PC-9 (cell line): ENCODE results near the gene HOXB9. TPM values are rescaled to one million over a fixed set of nuclear protein-coding genes. Genes with fewer than 3 reads are reported as not detected.

Source experiments
- BruUV-seq: library from RNA; stranded (reverse); fragments of 400-500 nt; replicated peaks from 2 replicates; lab custom pipeline; 2021; lab: Mats Ljungman, UMichigan
- CTCF ChIA-PET: fragments of 300-600 bp; sonication (Branson Sonifier 250); formaldehyde crosslinking; loops from one replicate; lab custom pipeline; 2022; ENCODE audit warnings: antibody characterized with exemption; lab: Charles Lee
- POLR2A ChIA-PET: fragments of 300-600 bp; sonication (Branson Sonifier 250); formaldehyde crosslinking; loops from one replicate; lab custom pipeline; 2022; ENCODE audit warnings: antibody characterized with exemption; ENCODE audit not compliant: unreplicated experiment; lab: Charles Lee
- DNase-seq, 2 experiments: peaks; one replicate each; pipeline versions ENCODE4 v3.0.0 to v3.0.0-alpha.2; 2015 to 2022; ENCODE audit warnings: mixed read lengths in 1 of 2
- H2AFZ ChIP-seq: fragments of 200-600 bp; sonication (generic); 2 replicates; pipeline ENCODE4 v1.8.1; 2017; ENCODE audit warnings: antibody characterized with exemption
- H3F3A ChIP-seq: fragments of 200-600 bp; sonication (generic); 2 replicates; pipeline ENCODE4 v1.8.1; 2017; ENCODE audit warnings: antibody characterized with exemption, mild to moderate bottlenecking, low read depth; ENCODE audit not compliant: insufficient read depth
- H3K27ac ChIP-seq: fragments of 200-600 bp; sonication (generic); 2 replicates; pipeline ENCODE4 v1.6.1; 2016; ENCODE audit warnings: mixed run types
- H3K27me3 ChIP-seq: fragments of 200-600 bp; sonication (generic); 2 replicates; pipeline ENCODE4 v1.6.1; 2016; ENCODE audit warnings: low read depth, mixed run types; ENCODE audit not compliant: insufficient read depth
- H3K36me3 ChIP-seq: fragments of 200-600 bp; sonication (generic); 2 replicates; pipeline ENCODE4 v1.6.1; 2016; ENCODE audit warnings: low read depth, mixed run types
- H3K4me1 ChIP-seq: fragments of 200-600 bp; sonication (generic); replicated peaks from 2 replicates; pipeline ENCODE4 v1.6.1; 2016; ENCODE audit warnings: mixed run types; ENCODE audit not compliant: insufficient read depth
- H3K4me2 ChIP-seq: fragments of 200-600 bp; sonication (generic); 2 replicates; pipeline ENCODE4 v1.6.1; 2017; ENCODE audit warnings: mixed run types
- H3K4me3 ChIP-seq: fragments of 200-600 bp; sonication (generic); 2 replicates; pipeline ENCODE4 v1.6.1; 2016; ENCODE audit warnings: mixed run types
- H3K79me2 ChIP-seq: fragments of 200-600 bp; sonication (generic); 2 replicates; pipeline ENCODE4 v1.6.1; 2017; ENCODE audit warnings: low read depth, mixed run types
- H3K9me2 ChIP-seq: fragments of 200-600 bp; sonication (generic); 2 replicates; pipeline ENCODE4 v1.8.1; 2017; ENCODE audit warnings: mild to moderate bottlenecking; ENCODE audit not compliant: insufficient read depth
- H3K9me3 ChIP-seq: fragments of 200-600 bp; sonication (generic); 2 replicates; pipeline ENCODE4 v1.8.1; 2016; ENCODE audit warnings: low read depth; ENCODE audit not compliant: insufficient read depth
- H4K20me1 ChIP-seq: fragments of 200-600 bp; sonication (generic); 2 replicates; pipeline ENCODE4 v1.8.1; 2017; ENCODE audit not compliant: insufficient read depth
- EZH2 ChIP-seq: fragments of 200-600 bp; sonication (generic); IDR thresholded peaks from 2 replicates; pipeline ENCODE4 v1.8.0; 2017; ENCODE audit warnings: antibody characterized with exemption, low read depth
- intact Hi-C: fragments of 100-400 bp; cut with micrococcal nuclease; formaldehyde crosslinking; loops from one replicate; pipeline ENCODE4 v1.10.0; 2022; ENCODE audit not compliant: unreplicated experiment
- total RNA-seq: library from RNA; stranded (reverse); gene quantifications from 2 replicates; pipeline ENCODE4 v1.2.3, GENCODE V29; 2021
- TF ChIP-seq, protein P1 (sequence below): fragments of 200-600 bp; sonication (generic); conservative IDR thresholded peaks from 2 replicates; pipeline ENCODE4 v1.6.1; 2017; ENCODE audit warnings: mixed run types, antibody characterized with exemption, mild to moderate bottlenecking, moderate library complexity

Gene HOXB9
- total RNA-seq, 1 experiment from 2014 or later: 0.70 TPM

DNA sequence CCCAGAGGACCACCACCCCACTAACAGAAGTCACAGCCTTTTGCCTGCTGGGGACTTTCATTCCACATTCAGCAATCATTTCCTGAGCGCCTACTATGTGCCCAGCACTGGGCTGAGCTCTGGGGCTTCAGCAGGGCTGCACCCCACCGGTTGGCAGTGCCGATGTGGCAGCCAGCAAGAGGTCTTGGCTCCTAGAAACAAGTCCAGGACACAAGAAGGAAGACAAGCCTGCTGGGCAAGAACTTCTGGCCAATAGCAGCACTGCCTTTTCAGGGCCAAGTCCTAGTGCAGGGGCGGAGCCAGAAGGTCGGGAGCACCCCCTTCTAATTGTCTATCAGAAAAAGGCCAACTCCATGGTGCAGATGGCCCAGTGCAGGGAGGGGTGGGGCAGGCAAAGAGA, 13.0 kb upstream of the HOXB9 start:
- Histone ChIP-seq H3K27me3 (peaks cover 81% of the 10 kb centered on the region), H3K9me2 (no peaks in the 10 kb centered on the region), H3K4me1 (no peaks in the 10 kb centered on the region), H3K27ac (no peak overlapping the region), H3K79me2 (no peaks in the 10 kb centered on the region), H3K36me3 (no peaks in the 10 kb centered on the region), H2AFZ (no peak overlapping the region), H3F3A (no peaks in the 10 kb centered on the region), H3K4me2 (no peak overlapping the region), H3K4me3 (no peak overlapping the region), H3K9me3 (no peaks in the 10 kb centered on the region), H4K20me1 (no peaks in the 10 kb centered on the region)
- no peak for DNase-seq
- no TSS peak for BruUV-seq
- ChIA-PET CTCF (no interaction called here), POLR2A (no interaction called here)
- intact Hi-C loops: no loop called here
- TF ChIP-seq, protein P1, sequence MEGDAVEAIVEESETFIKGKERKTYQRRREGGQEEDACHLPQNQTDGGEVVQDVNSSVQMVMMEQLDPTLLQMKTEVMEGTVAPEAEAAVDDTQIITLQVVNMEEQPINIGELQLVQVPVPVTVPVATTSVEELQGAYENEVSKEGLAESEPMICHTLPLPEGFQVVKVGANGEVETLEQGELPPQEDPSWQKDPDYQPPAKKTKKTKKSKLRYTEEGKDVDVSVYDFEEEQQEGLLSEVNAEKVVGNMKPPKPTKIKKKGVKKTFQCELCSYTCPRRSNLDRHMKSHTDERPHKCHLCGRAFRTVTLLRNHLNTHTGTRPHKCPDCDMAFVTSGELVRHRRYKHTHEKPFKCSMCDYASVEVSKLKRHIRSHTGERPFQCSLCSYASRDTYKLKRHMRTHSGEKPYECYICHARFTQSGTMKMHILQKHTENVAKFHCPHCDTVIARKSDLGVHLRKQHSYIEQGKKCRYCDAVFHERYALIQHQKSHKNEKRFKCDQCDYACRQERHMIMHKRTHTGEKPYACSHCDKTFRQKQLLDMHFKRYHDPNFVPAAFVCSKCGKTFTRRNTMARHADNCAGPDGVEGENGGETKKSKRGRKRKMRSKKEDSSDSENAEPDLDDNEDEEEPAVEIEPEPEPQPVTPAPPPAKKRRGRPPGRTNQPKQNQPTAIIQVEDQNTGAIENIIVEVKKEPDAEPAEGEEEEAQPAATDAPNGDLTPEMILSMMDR: no peak
- no peak for TF ChIP-seq EZH2

DNA sequence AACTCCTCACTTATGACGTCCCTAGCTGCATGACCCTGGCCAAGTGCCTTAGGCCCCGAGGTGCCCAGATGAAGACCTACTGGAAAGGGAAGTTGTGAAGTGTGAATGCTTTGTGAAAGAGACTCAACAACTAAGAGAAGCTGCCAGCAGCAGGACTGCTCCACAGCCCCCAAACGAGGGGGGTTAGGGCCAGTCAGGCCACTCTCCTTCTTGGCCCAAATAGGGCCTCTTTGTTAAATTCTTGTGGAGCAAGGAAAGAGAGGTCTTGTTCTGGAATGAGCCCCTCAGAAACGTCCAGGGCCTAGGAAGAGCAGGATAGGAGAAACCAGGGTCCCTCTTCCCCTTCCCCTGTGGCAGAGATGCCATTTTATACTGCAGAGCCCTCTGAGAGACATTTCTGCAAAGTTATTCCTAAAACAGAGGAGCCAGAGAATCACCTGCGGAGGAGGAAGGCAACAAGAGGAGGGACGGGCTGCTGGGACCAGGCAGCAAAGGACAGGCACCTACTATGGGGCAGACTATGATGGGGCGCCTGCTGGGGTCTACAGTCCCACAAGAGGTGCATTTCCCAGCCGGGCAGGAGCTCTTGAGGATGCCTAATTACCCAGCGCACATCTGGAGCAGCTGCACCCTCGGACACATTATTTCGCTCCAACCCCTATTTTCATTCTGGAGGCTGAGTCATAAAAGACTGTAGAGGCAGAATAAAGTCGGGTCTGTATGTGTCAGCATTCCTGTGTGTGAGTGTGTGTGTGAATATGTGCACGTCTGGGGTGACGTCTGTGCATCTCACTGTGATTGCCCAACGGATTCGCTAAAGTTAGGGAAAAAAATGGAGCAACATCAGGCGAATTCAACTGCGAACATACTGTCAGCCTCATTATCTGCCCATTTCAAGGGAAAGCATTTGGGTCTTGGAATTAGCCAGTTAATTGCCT, 11.4 kb upstream of the HOXB9 start:
- Histone ChIP-seq H3K27ac (no peak overlapping the region), H3K36me3 (no peaks in the 10 kb centered on the region), H3K27me3 (peaks cover 74% of the 10 kb centered on the region), H4K20me1 (no peaks in the 10 kb centered on the region), H3K4me1 (no peaks in the 10 kb centered on the region), H3K9me2 (no peaks in the 10 kb centered on the region), H3K4me2 (no peak overlapping the region), H3K9me3 (no peaks in the 10 kb centered on the region), H3K4me3 (no peak overlapping the region), H2AFZ (no peak overlapping the region), H3F3A (0 out of 2 replicates have a peak, but pooled peaks cover 1% of the 10 kb centered on the region), H3K79me2 (no peaks in the 10 kb centered on the region)
- ChIA-PET POLR2A (no interaction called here), CTCF (interaction anchor here (1.1 kb wide), 1 partner anchor 153 kb away, joined by 3 read pairs; no protein-coding TSS in a partner anchor)
- DNase-seq: no peak
- BruUV-seq: no TSS peak
- intact Hi-C loops: no loop called here
- TF ChIP-seq, protein P1: no peak
- no peak for TF ChIP-seq EZH2

DNA sequence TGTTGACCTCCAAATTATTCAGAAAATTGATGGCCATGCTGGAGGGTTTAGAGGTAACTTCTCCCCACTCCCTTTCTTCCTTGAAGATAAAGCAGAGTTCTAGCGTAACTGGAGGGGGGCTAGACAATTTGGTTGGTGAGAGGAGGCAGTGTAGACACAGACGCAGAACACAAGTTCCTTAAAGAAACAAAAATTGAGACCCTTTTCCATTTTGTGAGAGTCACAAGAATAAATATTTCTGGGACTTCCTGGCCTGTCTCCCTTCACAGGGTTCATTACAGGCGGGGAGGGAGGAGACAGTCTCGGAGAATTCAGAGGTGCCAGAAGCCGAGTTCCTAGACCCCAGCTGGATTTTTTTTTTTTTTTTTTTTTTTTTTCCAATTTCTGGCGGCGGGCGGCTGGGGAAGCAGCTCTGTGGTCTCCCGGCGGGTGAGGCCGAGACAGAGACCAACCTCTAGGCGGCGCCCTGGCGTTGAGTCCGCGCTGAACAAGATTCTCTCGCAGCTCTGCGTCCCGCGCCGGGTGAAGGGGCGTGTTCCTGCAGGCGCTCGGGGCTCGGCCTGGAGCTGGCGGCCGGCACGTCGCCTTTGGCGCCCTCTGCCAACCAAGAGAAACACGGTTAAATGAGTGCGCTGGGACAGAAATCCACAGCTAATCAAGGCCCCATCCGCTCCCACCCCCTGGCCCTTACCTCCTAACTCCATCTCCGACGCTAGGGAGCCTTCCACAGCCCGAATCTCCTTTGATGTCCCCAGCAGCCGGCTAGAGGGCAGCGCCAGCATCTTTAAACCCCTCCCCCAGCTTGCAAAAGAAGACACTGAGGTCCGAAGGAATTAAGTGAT, 10.2 kb upstream of the HOXB9 start:
- H3K79me2 ChIP-seq: no peaks in the 10 kb centered on the region
- H3K36me3 ChIP-seq: no peaks in the 10 kb centered on the region
- no peak overlapping the region for H2AFZ ChIP-seq
- intact Hi-C loops: no loop called here
- H3K27me3 ChIP-seq: peaks cover 74% of the 10 kb centered on the region
- ChIA-PET POLR2A (interaction anchor here (0.6 kb wide), 2 partner anchors 300 to 467 kb away, joined by 4 to 21 read pairs; no protein-coding TSS in a partner anchor), CTCF (interaction anchor here (0.6 to 1.6 kb wide), 15 partner anchors 10 to 595 kb away, joined by 3 to 14 read pairs (median 5); partner anchors contain the start of gene HOXB9)
- no peaks in the 10 kb centered on the region for H3K4me1 ChIP-seq
- H3K9me2 ChIP-seq: no peaks in the 10 kb centered on the region
- no TSS peak for BruUV-seq
- peak; percentile 59 to 87 for DNase-seq
- H3K9me3 ChIP-seq: no peaks in the 10 kb centered on the region
- H3K27ac ChIP-seq: no peak overlapping the region
- H4K20me1 ChIP-seq: no peaks in the 10 kb centered on the region
- peak overlapping the region; percentile 46; the same call in 1 of the 2 replicates for H3K4me2 ChIP-seq
- no peak for TF ChIP-seq EZH2
- TF ChIP-seq, protein P1: peak; percentile 65
- no peak overlapping the region for H3K4me3 ChIP-seq
- 0 out of 2 replicates have a peak, but pooled peaks cover 2% of the 10 kb centered on the region for H3F3A ChIP-seq
